Measurements from ENCODE around the gene NWD2.
A peak's percentile ranks its signal among the peaks of the same experiment; 100 is the strongest.

Gene NWD2

DNA sequence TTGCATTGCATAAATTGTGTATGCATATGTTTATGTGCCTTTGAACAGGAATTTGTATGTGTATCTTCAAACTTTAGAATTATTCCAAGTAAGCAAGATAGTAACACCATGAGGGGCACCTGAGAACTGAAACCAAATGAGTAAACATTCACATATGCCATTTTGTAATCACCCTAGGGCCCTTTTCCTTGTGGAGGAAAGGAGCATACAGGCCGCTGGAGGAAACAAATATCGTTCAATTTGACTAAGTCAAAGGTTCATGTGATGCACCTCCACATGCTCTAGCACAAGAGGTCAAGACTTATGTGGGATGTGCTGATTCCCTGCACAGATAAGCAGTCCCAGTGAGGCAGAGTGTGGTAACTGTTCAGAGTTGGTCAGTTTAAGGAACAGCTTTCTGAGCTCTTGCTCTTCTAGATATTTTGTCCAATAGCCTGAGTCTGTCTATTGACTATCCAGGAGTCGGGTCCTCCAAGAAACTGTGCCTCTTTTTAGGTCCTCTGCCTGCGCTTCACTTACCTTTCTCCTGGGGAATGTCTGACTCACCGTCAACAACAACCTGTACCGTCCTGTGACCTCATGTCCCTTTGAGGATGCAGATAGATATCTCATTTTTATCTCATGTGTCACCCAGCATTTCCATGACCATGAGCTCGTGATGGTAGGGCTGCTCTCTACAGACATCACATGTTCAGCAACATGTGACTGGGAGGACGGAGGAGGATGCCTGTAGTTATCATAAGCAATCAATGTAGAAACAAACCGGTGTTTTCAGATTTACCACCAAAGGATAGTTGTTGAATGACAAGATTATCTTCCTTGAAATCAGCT, 196.9 kb downstream of the NWD2 start:
- DNase-seq (ENCODE audit: low spot score) = no peak

DNA sequence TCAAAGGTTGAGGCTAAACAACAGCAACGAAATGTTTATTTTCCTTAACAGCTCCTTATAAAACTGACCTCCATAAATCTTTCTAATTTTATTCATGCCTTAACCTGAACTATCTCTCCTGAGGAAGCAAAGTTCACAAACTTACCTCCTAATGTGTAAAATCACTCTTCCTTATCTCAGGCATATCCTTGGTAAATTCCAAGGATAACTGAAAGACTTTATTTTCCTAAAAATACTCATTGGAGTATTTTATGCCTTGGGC, 197.4 kb downstream of the NWD2 start:
- no peak for DNase-seq (ENCODE audit: low spot score)

DNA sequence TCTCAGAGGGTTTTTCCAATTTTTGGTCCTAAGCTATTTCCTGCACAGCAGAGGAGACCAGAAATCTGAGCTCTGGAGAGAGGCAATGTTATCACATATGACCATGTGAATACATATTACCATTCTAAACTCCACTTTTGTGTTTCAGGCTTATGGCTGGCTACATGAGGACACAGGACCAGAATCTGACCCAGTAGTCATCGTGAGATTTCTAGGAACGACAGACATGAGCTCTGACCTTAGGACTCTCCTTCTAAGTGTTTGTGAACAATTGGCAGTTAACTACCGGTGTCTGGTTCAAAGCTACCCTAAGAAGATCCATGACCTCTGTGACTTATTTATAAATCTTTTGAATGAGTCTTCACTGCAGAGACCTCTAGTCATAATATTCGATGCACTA, 198.6 kb downstream of the NWD2 start:
- DNase-seq (ENCODE audit: low spot score) = no peak

DNA sequence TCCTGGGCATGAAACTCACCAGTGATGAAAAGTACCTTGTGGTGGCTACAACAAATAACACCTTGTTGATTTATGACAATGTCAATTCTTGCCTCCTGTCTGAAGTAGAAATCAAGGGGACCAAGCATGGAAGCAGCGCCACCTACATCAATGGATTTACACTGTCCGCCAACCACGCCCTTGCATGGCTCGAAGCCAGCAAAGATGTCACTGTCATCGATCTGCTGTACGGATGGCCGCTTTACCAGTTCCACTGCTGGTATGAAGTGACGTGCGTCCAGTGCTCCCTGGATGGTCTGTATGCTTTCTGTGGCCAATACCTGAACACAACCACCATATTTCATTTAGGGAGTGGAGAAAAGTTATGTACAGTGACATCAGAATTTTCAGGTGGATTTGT, 200.5 kb downstream of the NWD2 start:
- DNase-seq (ENCODE audit: low spot score) = no peak

DNA sequence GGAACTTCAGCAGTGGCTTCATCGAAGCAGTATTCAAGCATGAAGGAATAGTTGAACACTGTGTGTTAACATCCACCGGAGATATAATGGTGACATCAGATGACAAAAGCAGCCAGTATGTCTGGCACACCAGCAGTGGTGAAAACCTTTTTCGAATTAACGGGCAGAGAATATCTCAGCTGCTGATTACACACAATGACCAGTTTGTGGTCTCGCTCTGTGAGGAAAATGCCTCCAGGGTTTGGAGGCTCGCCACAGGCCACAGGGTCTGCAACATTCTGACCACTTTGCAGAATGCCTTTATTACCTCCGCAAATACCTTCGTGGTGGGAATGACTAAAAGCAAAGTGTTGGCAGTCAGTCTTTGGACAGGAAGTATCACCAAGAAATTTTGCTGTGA, 201.5 kb downstream of the NWD2 start:
- no peak for DNase-seq (ENCODE audit: low spot score)

DNA sequence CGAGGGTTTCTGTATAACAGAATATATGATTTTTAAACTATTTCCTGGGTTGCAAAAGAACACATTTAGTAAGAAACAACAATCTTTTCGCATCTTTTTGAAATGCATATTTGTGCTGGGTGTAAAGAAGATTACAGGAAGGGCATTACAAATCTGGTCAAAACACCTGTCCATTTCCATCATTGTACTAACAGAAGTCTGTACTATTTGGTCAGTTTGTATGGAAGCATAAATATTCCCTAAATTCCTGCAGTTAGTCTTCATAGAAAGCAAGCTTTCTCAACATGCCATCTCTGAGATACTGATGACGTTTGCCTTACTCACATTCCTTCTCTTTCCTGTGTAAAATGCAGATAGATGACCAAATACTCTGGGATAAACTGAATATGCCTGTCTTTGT, 203.3 kb downstream of the NWD2 start:
- DNase-seq (ENCODE audit: low spot score) = no peak

DNA sequence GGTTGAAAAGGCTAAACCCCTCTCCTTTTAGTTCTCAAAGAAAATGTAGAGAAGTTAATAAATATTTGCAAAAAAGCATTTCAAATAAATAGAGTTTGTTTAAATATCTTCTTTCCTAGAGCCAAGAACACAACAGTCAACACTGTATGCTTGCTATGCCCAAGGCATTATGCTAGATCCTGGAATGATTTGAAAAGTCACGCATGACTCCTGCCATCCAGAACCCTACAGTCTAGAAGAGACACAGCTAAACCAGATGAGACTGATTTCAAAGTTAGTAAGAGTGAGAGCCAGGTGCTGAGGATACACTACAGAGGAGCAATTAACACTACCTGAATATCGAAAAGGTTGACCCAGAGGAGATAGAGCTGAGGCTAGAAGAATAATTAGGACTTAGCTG, 205.8 kb downstream of the NWD2 start:
- no peak for DNase-seq (ENCODE audit: low spot score)

DNA sequence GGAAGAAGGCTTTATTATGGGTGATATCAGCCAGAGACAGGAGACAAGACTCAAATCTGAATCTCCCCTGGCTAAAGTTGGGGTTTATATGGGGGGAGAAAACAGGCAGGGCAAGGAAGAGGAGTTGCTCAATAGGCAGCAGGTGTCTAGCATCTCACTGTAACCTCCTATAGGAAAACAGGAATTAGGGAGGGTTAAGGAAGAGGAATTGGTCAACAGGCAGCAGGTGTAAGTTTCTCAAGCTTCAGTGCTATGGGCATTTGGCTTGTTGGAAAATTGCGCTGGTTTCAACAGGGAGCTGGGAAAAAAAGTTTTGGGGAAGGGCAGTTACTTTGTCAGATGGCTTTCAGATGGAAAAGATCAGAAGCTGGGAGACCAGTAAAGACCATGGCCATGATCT, 206.4 kb downstream of the NWD2 start:
- no peak for DNase-seq (ENCODE audit: low spot score)

DNA sequence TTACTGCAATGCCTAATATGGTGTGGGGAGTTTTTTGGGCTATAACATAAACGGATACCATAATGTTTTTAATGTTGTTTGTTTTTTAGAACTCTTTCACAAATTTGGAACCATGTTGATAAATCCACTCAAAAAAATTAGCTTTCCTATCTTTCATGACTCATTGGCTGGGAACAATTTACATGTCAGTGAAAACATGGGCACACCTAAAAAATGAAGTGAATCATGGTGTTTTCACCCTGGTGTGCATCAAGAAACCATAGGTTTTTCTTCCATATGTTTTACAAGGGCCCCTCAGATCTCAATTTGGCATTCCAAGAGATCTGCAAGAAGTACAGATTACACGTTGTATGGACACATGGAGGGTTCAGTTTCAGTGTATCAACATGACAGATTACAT, 207.1 kb downstream of the NWD2 start:
- DNase-seq (ENCODE audit: low spot score) = no peak

DNA sequence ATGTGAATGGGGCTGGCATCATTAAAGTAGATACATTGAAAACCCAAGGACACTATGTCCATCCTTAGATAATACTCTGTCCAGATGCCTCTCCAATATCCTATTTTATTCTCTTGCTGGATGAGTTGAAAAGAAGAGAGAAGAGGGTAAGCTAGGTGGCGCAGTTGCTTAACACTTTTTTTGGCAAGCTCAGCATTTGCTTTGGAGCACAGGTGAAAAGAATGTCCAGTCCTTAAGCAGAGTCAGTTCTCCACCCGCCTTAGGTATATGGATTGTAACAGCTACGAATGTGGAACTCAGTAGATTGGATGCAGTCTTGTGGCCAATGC, 208.4 kb downstream of the NWD2 start:
- DNase-seq (ENCODE audit: low spot score) = peak; percentile 63

DNA sequence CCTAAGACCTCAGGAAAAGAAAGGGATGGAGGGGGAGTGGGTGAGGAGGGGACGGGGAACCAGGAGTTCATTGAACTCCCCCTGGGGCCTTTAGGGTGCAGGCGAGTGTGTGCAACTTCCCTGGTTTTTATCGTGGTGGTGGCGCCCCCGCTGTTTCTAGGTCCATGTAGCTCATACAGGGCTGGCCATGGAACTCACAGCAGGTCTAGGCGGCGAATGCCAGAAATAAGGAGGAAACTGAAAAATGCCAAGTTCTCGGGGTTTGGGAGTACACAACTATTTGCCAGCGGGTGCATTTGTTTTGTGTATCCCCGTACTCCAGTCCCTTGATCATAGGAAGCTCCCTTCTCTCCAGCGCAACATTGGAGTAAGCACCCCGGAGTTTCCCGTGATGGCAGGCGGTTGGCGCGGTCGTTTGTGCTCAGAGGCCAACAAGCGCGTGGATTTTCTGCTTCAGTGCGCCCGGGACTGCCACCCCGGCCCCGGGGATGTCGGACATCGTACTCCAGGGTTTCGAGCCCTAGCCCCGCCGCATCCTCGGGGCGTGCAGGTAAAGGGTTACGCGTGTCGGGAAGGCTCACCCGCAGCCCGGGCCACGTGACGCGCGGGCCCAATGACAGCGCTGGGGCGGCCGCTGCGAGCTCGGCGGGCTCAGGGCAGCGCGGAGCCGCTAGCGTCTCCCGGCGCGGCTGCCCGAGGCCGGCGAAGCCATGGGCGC, 208.9 kb downstream of the NWD2 start:
- peak; percentile 91 for DNase-seq (ENCODE audit: low spot score)

DNA sequence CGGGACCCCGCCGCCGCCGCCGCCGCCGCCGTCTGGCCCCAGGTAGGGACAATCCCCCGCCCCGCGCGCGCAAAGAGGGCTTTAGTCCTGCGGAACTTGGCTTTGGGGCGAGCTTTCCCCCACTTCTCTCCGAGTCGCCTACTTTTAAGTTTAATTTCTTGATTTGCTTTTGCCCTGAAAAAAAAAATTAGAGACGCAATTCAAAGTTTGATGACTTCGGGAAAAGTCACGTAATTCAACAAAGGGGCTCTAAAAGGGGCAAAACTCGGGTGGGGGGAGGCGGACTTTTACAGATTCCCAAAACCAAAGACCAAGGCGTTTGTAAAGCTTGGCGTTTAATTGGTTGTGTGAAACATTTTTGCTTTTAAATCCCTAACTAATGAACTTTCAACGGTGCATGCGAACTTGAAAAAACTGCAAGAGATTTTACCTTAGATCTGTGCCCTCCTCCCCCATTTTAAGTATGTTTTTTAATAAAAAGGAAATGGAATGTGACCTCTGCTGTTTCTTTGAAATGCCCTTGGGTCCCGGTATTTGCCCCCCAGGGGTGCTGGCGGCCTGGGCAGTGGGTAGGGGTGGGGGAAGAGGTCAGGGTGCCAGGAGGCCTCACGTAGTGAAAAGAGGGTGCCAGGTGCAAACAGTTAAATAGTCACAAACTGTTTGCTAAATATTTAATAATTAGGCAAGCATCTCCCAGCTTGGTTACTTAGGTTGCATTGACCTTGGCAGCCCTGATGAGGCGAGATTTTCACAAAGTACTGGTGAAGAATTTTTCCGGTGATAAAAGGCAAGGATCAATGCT, 209.7 kb downstream of the NWD2 start:
- DNase-seq (ENCODE audit: low spot score) = no peak

DNA sequence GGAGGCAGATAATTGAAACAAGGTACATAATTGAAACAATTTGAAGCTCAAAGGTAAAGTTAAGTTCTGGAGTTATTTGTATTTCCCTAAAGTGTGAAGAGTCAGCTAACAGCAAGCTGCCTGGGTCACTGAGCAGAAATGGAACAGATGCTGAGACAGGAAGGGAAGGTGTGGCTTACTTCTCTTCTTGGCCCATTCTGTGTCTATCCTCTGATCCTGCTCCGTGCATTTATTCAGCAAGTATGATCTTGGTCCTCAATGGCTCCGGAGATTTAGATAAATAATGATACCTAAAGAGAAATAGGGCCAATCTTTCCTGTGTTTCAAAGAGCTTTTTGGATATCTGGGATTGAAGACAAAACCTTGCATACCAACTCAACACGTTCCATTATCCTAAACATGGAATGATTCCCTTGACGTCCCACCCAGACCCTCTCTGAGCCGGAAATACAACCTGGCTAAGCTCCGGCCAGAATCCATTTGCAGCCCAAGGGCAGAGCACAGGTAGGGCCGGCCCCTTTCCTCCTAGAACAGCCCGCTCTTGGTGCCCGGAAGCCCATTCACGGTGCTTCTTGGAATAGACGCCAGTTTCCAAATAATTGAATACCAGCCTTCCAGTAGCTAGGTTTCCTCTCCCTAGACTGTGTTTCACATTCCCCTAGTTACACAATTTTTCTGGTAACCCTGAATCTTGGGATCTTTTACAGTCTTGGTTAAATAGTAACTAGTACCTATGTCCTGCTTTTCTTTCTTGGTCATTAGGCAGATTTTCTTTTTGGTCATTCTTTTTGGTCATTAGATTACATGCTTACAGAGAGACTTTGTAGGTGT, 211.0 kb downstream of the NWD2 start:
- DNase-seq (ENCODE audit: low spot score) = no peak

DNA sequence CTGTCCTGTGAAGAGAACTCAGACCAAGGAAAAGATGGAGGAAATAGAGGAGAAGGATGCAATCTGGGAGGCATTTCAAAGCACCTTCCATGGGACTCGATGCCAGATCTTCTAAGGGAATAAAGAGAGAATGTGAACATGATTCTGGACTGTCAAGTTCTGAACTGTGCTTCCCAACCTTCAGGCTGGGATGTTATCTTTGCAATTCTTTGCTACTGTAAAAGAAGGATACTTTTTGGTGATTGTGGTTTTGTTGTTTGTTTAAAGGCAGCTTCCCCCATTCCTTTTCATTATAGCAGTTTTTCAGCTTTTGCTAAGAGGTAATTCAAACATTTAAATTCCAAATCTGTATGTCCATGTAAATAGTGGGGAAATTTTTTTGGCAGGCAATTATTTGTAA, 217.3 kb downstream of the NWD2 start:
- DNase-seq (ENCODE audit: low spot score) = no peak

DNA sequence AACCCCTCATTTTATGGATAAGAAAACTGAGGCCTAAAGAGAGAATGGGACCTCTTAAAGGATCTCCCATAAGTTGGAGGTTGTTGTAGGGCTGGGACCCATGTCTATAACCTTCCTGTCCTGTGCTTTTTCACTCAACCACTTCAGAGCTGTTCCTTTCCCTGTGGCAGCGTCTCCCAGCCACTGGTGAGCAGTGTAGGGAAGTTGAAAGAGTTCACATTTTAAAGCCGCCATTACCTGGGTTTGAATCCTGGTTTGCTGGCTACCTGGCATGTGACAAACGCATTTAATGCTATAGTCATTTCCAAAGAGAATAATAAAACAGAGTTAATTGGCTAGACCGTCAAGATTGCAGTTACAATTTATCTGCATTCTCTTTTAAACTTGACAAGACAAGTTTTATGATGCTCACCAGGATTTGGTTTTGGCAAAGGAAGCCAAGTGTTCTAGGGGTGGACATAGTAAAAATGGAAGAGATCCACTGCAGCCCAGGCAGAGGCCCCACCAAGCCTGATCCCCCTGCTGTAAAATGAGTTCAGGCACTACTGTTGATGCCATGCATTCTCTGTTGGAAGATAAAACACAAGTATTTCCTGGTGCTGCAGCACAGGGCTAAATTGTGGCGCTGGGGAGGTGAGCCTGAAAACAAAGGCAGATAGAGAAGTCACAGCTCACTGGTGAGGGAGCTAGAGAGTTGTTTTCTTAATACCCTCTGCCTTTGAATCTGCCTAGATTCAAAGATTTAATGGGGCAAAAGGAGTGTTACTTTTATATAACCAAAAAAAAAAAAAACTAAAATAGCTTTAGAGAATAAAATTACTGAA, 218.7 kb downstream of the NWD2 start:
- DNase-seq (ENCODE audit: low spot score) = peak; percentile 16

DNA sequence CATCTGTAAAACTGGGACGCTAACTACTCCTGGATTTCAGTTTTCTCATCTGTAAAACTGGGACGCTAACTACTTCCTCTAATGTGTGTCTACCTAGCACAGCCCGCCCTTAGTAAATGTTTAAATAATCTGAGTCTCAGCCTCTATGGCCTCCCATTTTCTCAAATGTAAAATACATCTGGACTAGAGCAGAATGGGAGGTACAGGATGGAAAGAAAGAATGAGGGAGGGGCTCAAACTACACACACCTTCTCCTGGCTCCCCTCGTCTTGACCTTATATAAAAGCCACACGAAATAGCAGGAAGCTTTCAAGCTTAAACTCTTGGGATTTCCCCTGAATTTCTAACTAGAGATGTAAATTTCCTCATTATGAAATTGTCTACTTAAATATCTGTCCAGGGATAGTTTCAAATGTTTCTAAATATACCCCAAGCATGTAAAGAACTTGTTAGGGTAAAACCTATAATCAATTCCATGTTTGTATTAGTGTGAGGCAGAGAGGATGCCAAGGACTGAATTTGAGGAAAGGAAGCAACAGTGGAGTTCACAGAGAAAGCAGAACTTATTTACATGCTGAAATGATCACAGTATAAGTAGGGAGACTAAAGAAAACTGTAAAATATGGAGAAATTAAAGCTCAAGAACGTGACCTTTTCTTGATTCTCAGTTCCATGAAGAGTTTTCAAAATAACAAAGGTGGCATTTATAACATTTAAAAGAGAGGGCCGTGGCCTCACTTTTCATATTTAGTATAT, 220.0 kb downstream of the NWD2 start:
- DNase-seq (ENCODE audit: low spot score) = no peak

DNA sequence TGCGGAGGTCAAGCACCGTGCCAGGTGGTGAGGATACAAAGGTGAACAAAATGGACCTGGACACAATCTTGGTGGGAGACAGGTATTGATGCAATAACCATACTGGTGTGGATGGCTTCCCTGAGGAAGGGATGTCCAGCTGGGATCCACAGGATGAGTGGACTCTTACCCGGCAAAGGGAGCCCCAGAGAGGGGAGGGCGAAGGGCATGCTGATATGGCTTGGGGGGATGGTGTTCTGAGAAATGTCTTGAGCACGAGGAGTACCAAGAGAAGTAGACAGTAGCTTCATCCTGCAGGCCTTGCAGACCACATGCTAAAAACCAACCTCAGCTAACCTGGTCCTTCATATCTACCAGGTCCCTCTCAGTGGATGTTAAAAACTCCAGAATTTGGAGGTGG, 220.8 kb downstream of the NWD2 start:
- DNase-seq (ENCODE audit: low spot score) = no peak

DNA sequence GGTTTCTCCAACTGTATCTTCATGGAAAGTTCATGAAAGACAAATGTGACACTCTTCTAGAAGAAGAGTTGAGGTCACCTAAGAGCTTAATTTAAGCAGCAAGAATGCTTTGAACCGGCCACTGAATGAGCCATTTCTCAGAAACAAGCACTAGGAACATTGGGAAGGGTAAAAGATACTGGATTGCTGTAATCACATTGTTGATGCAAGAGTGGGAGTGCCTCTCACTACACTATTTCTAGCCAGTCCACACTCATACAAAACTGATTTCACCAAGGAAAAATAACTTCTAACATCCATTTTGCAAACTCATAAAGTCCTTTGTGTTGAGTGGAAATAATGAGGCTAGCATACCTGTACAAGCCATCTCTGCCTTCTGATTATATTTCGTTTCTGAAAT, 221.3 kb downstream of the NWD2 start:
- DNase-seq (ENCODE audit: low spot score) = no peak

DNA sequence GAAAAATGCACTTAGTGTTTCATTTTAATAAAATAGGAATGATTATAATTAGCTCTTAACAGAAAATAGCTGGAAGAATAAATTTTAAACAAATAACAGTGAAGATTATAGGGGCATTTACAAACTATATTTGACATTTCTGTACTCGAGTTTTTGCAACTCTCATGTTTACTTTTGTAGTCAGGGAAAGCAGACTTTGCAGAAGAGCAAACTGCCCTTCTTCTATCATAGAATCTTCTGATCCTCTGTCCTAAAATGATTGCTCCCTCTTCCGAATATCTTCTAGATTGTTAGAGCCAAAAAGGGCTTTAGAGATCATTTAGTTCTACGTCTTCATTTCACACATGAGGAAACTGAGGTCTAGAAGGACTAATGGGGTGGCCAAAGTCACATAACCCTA, 222.7 kb downstream of the NWD2 start:
- no peak for DNase-seq (ENCODE audit: low spot score)

DNA sequence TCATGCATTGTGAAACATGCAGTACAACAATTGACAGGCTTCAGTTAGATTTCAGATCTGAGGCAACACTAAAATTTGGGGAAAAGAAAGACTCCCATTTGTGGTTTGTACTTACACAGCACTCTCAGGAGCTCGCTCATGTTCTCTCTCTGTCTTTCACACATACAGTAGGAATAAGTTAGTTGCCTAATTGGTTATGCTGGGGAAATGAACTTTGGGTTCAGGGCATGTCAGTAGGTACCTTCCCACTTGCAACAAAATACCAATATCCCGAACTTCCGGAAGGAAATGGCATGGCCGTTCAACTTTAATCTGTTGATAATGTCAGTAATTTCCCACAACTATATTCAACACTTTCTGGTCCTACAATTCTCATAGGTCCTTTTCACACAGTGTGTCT, 223.3 kb downstream of the NWD2 start:
- DNase-seq (ENCODE audit: low spot score) = no peak

DNA sequence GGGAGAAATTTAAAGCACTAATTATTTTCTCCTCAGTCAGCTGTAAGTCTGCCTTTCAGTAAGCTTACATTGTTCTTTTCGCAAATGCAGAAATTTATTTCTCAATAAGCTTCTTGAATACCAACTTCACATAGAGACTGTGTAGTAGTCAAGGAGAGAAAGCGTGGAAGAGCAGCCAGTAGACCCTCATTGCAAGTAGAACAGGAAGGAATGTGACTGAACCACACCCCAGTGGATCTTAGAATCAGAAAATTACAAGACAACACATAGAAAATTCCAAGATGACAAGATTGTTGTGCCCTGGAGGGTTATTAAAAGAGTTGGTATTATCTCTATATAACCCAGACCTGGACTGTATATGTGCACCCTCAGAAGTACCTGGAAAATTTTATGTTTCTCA, 224.7 kb downstream of the NWD2 start:
- DNase-seq (ENCODE audit: low spot score) = no peak

All from iPS-NIHi11 (cell line).